SK-N-SH (cell line): ENCODE data around the gene CEP170. TPM values are rescaled to one million over a fixed set of nuclear protein-coding genes. Genes with fewer than 3 reads are reported as not detected.
A peak's percentile ranks its signal among the peaks of the same experiment; 100 is the strongest.

ENCODE experiments used
- CTCF ChIA-PET: fragments of 300-600, 350-600 bp; formaldehyde crosslinking; extraction: SDS; loops from one replicate; lab custom pipeline; 2021; lab: Yijun Ruan, JAX
- POLR2A ChIA-PET: fragments of 350-600 bp; sonication (Branson Sonifier 250); formaldehyde crosslinking; extraction: SDS; loops from one replicate; lab custom pipeline; 2020; ENCODE audit warnings: antibody characterized with exemption, inconsistent platforms; lab: Yijun Ruan, JAX
- DNase-seq: peaks from one replicate; pipeline ENCODE4 v3.0.0; 2012
- H2AFZ ChIP-seq: fragments of 200-600 bp; sonication (generic); 2 replicates; pipeline ENCODE4 v1.8.1; 2016; ENCODE audit warnings: antibody characterized with exemption, mild to moderate bottlenecking, low read depth
- H3F3A ChIP-seq: fragments of 200-600 bp; sonication (generic); replicated peaks from 2 replicates; pipeline ENCODE3; 2016; ENCODE audit warnings: antibody characterized with exemption, mild to moderate bottlenecking; ENCODE audit not compliant: insufficient read depth
- H3K27ac ChIP-seq, 2 experiments: fragments of 200-500 bp in 1 of 2; fragments of 200-600 bp in 1 of 2; sonication (Bioruptor generic) in 1 of 2; sonication (generic), shearing (Covaris generic) in 1 of 2; 2 replicates each; pipeline versions ENCODE4 v1.5.1 to v1.6.1; 2014 to 2016; ENCODE audit warnings: low read depth in 2 of 2, inconsistent platforms in 1 of 2, low read length in 1 of 2, mild to moderate bottlenecking in 1 of 2, mixed read lengths in 1 of 2
- H3K27me3 ChIP-seq: fragments of 200-600 bp; sonication (generic), shearing (Covaris generic); 2 replicates; pipeline ENCODE4 v1.6.1; 2016; ENCODE audit warnings: mixed run types; ENCODE audit not compliant: insufficient read depth
- H3K36me3 ChIP-seq, 2 experiments: fragments of 200-500 bp in 1 of 2; fragments of 200-600 bp in 1 of 2; sonication (Bioruptor generic) in 1 of 2; sonication (generic) in 1 of 2; replicated peaks in 1 of 2; 2 replicates each; pipeline versions ENCODE3 to v1.5.1; 2014 to 2016; ENCODE audit warnings: low read length in 1 of 2, mild to moderate bottlenecking in 1 of 2; ENCODE audit not compliant: insufficient read depth in 2 of 2, control insufficient read depth in 1 of 2
- H3K4me1 ChIP-seq, 2 experiments: fragments of 200-500 bp in 1 of 2; fragments of 200-600 bp in 1 of 2; sonication (Bioruptor generic) in 1 of 2; sonication (generic), shearing (Covaris generic) in 1 of 2; 2 replicates each; pipeline versions ENCODE4 v1.5.1 to v1.6.1; 2014 to 2016; ENCODE audit warnings: low read depth in 1 of 2, low read length in 1 of 2, mixed run types in 1 of 2; ENCODE audit not compliant: insufficient read depth in 2 of 2, control insufficient read depth in 1 of 2
- H3K4me2 ChIP-seq: fragments of 200-600 bp; sonication (generic), shearing (Covaris generic); 2 replicates; pipeline ENCODE4 v1.6.1; 2017; ENCODE audit warnings: mixed run types
- H3K4me3 ChIP-seq, 2 experiments: fragments of 200-500 bp in 1 of 2; fragments of 200-600 bp in 1 of 2; sonication (Bioruptor generic) in 1 of 2; sonication (generic), shearing (Covaris generic) in 1 of 2; 2 replicates each; pipeline versions ENCODE4 v1.5.1 to v1.8.1; 2014 to 2016; ENCODE audit warnings: low read depth in 2 of 2, inconsistent platforms in 1 of 2, low read length in 1 of 2, mild to moderate bottlenecking in 1 of 2, mixed read lengths in 1 of 2, moderate library complexity in 1 of 2
- H3K79me2 ChIP-seq: fragments of 200-600 bp; sonication (generic); 2 replicates; pipeline ENCODE4 v1.8.1; 2017; ENCODE audit warnings: mild to moderate bottlenecking; ENCODE audit not compliant: insufficient read depth
- H3K9ac ChIP-seq: fragments of 200-600 bp; sonication (generic); 2 replicates; pipeline ENCODE4 v1.6.1; 2017; ENCODE audit warnings: mixed run types
- H3K9me2 ChIP-seq: fragments of 200-600 bp; sonication (generic); 2 replicates; pipeline ENCODE4 v1.6.1; 2017; ENCODE audit warnings: mixed run types
- H3K9me3 ChIP-seq: fragments of 200-600 bp; sonication (generic); 2 replicates; pipeline ENCODE4 v1.6.1; 2017; ENCODE audit warnings: mixed run types, mild to moderate bottlenecking, moderate library complexity
- H4K20me1 ChIP-seq: fragments of 200-600 bp; sonication (generic); 2 replicates; pipeline ENCODE4 v1.6.1; 2017; ENCODE audit warnings: mild to moderate bottlenecking, mixed run types; ENCODE audit not compliant: insufficient read depth
- CTCF ChIP-seq: fragments of 200-600 bp; sonication (generic); IDR thresholded peaks from 2 replicates; pipeline ENCODE4 v1.6.1; 2017; ENCODE audit warnings: antibody characterized with exemption, mild to moderate bottlenecking, moderate library complexity
- ELF1 ChIP-seq: IDR thresholded peaks from 2 replicates; pipeline ENCODE4 v1.4.0; 2012
- EP300 ChIP-seq, 2 experiments: IDR thresholded peaks; 2 replicates each; pipeline versions ENCODE4 v1.4.0 to v1.6.1; 2012; ENCODE audit warnings: borderline replicate concordance in 1 of 2, low read depth in 1 of 2, low read length in 1 of 2
- EZH2phosphoT487 ChIP-seq: fragments of 200-600 bp; sonication (generic); IDR thresholded peaks from 2 replicates; pipeline ENCODE4 v1.6.1; 2017; ENCODE audit warnings: low read depth, mixed run types, mild to moderate bottlenecking, antibody characterized with exemption, moderate library complexity, borderline replicate concordance
- FOSL2 ChIP-seq: IDR thresholded peaks from 2 replicates; pipeline ENCODE4 v1.4.0; 2012; ENCODE audit warnings: low read depth, mild to moderate bottlenecking, moderate library complexity, borderline replicate concordance
- GATA2 ChIP-seq: sonication (generic); formaldehyde crosslinking; IDR thresholded peaks from 2 replicates; pipeline ENCODE4 v1.5.0; 2020; ENCODE audit warnings: mild to moderate bottlenecking, missing genetic modification reagents
- IRF3 ChIP-seq: fragments of 150-350 bp; IDR thresholded peaks from 2 replicates; pipeline ENCODE4 v1.6.1; 2016; ENCODE audit warnings: mild to moderate bottlenecking, low read depth, low read length
- MAX ChIP-seq: IDR thresholded peaks from 2 replicates; pipeline ENCODE4 v1.4.0; 2012; ENCODE audit warnings: low read depth
- MXI1 ChIP-seq: IDR thresholded peaks from 2 replicates; pipeline ENCODE4 v1.6.1; 2012; ENCODE audit warnings: mild to moderate bottlenecking, low read depth, low read length, improper control_type of control experiment
- NFIC ChIP-seq: IDR thresholded peaks from 2 replicates; pipeline ENCODE4 v1.4.0; 2012; ENCODE audit warnings: borderline replicate concordance
- NRF1 ChIP-seq: IDR thresholded peaks from 2 replicates; pipeline ENCODE4 v1.6.1; 2012; ENCODE audit warnings: low read depth, mild to moderate bottlenecking, low read length
- PBX3 ChIP-seq: IDR thresholded peaks from 2 replicates; pipeline ENCODE4; 2012
- POLR2AphosphoS5 ChIP-seq: IDR thresholded peaks from 2 replicates; pipeline ENCODE4 v1.6.1; 2012; ENCODE audit warnings: low read depth, low read length
- SIN3A ChIP-seq: IDR thresholded peaks from 2 replicates; pipeline ENCODE4 v1.6.1; 2012; ENCODE audit warnings: low read depth, mild to moderate bottlenecking, low read length, moderate library complexity, borderline replicate concordance
- TAF1 ChIP-seq: IDR thresholded peaks from 2 replicates; pipeline ENCODE4 v1.6.1; 2012; ENCODE audit warnings: low read depth, mild to moderate bottlenecking, low read length, moderate library complexity, borderline replicate concordance
- TEAD4 ChIP-seq: IDR thresholded peaks from 2 replicates; pipeline ENCODE4 v1.4.0; 2012; ENCODE audit warnings: mild to moderate bottlenecking, borderline replicate concordance; ENCODE audit not compliant: insufficient read depth
- USF1 ChIP-seq: IDR thresholded peaks from 2 replicates; pipeline ENCODE4 v1.4.0; 2012; ENCODE audit warnings: low read depth, borderline replicate concordance
- WGBS: methylation state at CpG from one replicate; pipeline ENCODE4 v1.1.6; 2017; ENCODE audit warnings: low lambda C conversion rate; 5-methylcytosine and 5-hydroxymethylcytosine counted together
- polyA plus RNA-seq, 3 experiments: library from polyadenylated mRNA; depleted of rRNA; stranded (reverse); fragments of >200 nt; gene quantifications; 2 replicates each; pipeline ENCODE4 v1.2.3, GENCODE V29; 2012

The CEP170 gene
- polyA plus RNA-seq, 1 of the 3 experiments (the other 2 are of a cell fraction), result 67.2 TPM

- H3F3A ChIP-seq, result peaks cover 33% of the 10 kb centered on the region
- TF ChIP-seq TEAD4 (no peak), CTCF (no peak), TAF1 (no peak), FOSL2 (no peak), NRF1 (no peak), IRF3 (no peak), MXI1 (no peak), NFIC (no peak), PBX3 (no peak)
- peak overlapping the region; percentile 34; the same call in 1 of the 2 replicates for H3K4me2 ChIP-seq
Observed at GRCh38 chr1:243288062-243288461, 33.0 kb upstream of the CEP170 start.

GRCh38 chr1:243287652-243288051 is 32.6 kb upstream of the CEP170 start:
- DNase-seq, result no peak
- H3K79me2 ChIP-seq, result peaks cover 59% of the 10 kb centered on the region
- POLR2A ChIA-PET, result no interaction called here
- WGBS, result 4% methylated on average over 1 of the region's 1 CpG
- H3K27ac ChIP-seq, result peak overlapping the region; percentile 84 to 86; a peak in 3 of 4 replicates
- no peak overlapping the region; a peak in 2 of 4 replicates for H3K4me3 ChIP-seq
- H3K4me2 ChIP-seq, result peak overlapping the region; percentile 35; the same call in 1 of the 2 replicates
- no peaks in the 10 kb centered on the region for H3K27me3 ChIP-seq
- peaks cover 33% of the 10 kb centered on the region for H3F3A ChIP-seq
- H3K4me1 ChIP-seq, result peaks cover 4 to 25% of the 10 kb centered on the region in 2 experiments; a peak in 3 of 4 replicates
- H2AFZ ChIP-seq, result no peak overlapping the region
- no peaks in the 10 kb centered on the region for H4K20me1 ChIP-seq
- H3K9me3 ChIP-seq, result 0 out of 2 replicates have a peak, but pooled peaks cover 2% of the 10 kb centered on the region
- no peaks in the 10 kb centered on the region for H3K9me2 ChIP-seq
- peaks cover 15 to 33% of the 10 kb centered on the region in 2 experiments for H3K36me3 ChIP-seq
- peak overlapping the region; percentile 47; the same call in 1 of the 2 replicates for H3K9ac ChIP-seq
- CTCF ChIA-PET, result no interaction called here
- TF ChIP-seq USF1 (peak; percentile 60; the same call in 1 of the 2 replicates), ELF1 (no peak), POLR2AphosphoS5 (peak; percentile 51; the same call in 1 of the 2 replicates), EZH2phosphoT487 (no peak), GATA2 (CRISPR knock-in tag) (no peak), FOSL2 (peak; percentile 90), SIN3A (0 out of 2 replicates have a peak, but pooled peaks have one; percentile 24), MAX (peak; percentile 84), IRF3 (no peak), EP300 (IDR thresholded peaks at IDR 0.05; ENCODE audit: borderline replicate concordance in 1 of 2, low read depth in 1 of 2, low read length in 1 of 2) (peak in 1 of 2 experiments; percentile 93; a peak in 2 of 4 replicates)

More at GRCh38 chr1:243288062-243288461, 33.0 kb upstream of the CEP170 start:
- POLR2A ChIA-PET, result no interaction called here
- Histone ChIP-seq H3K9me3 (0 out of 2 replicates have a peak, but pooled peaks cover 6% of the 10 kb centered on the region), H4K20me1 (no peaks in the 10 kb centered on the region), H3K4me3 (no peak overlapping the region; a peak in 1 of 4 replicates), H3K9me2 (no peaks in the 10 kb centered on the region), H3K27ac (peak overlapping the region; percentile 84 to 86; a peak in 3 of 4 replicates), H3K27me3 (no peaks in the 10 kb centered on the region), H3K79me2 (peaks cover 63% of the 10 kb centered on the region), H3K9ac (peak overlapping the region; percentile 47; the same call in 1 of the 2 replicates), H2AFZ (no peak overlapping the region), H3K4me1 (peaks cover 4 to 25% of the 10 kb centered on the region in 2 experiments; a peak in 3 of 4 replicates), H3K36me3 (peaks cover 18 to 33% of the 10 kb centered on the region in 2 experiments)
- CTCF ChIA-PET, result no interaction called here
- no peak for DNase-seq
- 66% methylated on average over 6 of the region's 6 CpGs for WGBS
